K562 (cell line): ENCODE measurements around the gene TRAPPC4. TPM values are rescaled to one million over a fixed set of nuclear protein-coding genes. Genes with fewer than 3 reads are reported as not detected.

Source experiments
- BHLHE40 ChIP-seq: IDR thresholded peaks from 2 replicates; pipeline ENCODE4 v1.6.1; 2011; ENCODE audit warnings: low read length, improper control_type of control experiment
- CBFA2T2 ChIP-seq: fragments of 450-650 bp; conservative IDR thresholded peaks from 2 replicates; pipeline ENCODE4 v1.6.1; 2017; ENCODE audit warnings: mild to moderate bottlenecking
- CXXC5 ChIP-seq: fragments of 250-450 bp; sonication (Bioruptor Pico); IDR thresholded peaks from 2 replicates; pipeline ENCODE4 v1.8.0; 2022; ENCODE audit warnings: inconsistent platforms, mild to moderate bottlenecking, moderate library complexity
- DMBX1 ChIP-seq: fragments of 250-450 bp; sonication (Bioruptor Pico); IDR thresholded peaks from 2 replicates; pipeline ENCODE4 v1.8.0; 2022; ENCODE audit warnings: inconsistent platforms, mild to moderate bottlenecking, moderate library complexity, borderline replicate concordance
- EP300 ChIP-seq: IDR thresholded peaks from 2 replicates; pipeline ENCODE4 v1.6.1; 2012; ENCODE audit warnings: low read length, improper control_type of control experiment
- FOXA1 ChIP-seq: fragments of 450-650 bp; IDR thresholded peaks from 2 replicates; pipeline ENCODE4 v1.6.1; 2016; ENCODE audit warnings: mild to moderate bottlenecking, borderline replicate concordance
- FOXO4 ChIP-seq: fragments of 450-650 bp; formaldehyde crosslinking; IDR thresholded peaks from 2 replicates; pipeline ENCODE4 v1.4.0; 2020; ENCODE audit warnings: mild to moderate bottlenecking, moderate library complexity
- ILF3 ChIP-seq: fragments of 450-650 bp; IDR thresholded peaks from 2 replicates; pipeline ENCODE4 v1.6.1; 2018; ENCODE audit warnings: antibody characterized with exemption, mild to moderate bottlenecking, moderate library complexity, borderline replicate concordance
- JUND ChIP-seq, 2 experiments: IDR thresholded peaks; 2 replicates in 1 of 2; 3 replicates in 1 of 2; pipeline ENCODE4 v1.6.1; 2011; ENCODE audit warnings: borderline replicate concordance in 2 of 2, low read depth in 2 of 2, low read length in 2 of 2, improper control_type of control experiment in 1 of 2, missing biosample characterization in 1 of 2, missing genetic modification characterization in 1 of 2, missing genetic modification reagents in 1 of 2
- MEF2A ChIP-seq: IDR thresholded peaks from 2 replicates; pipeline ENCODE4 v1.6.1; 2011; ENCODE audit warnings: low read depth, mild to moderate bottlenecking, low read length, moderate library complexity; ENCODE audit not compliant: control insufficient read depth
- MLX ChIP-seq, 2 experiments: fragments of 450-650 bp in 1 of 2; sonication (generic) in 1 of 2; formaldehyde crosslinking; conservative IDR thresholded peaks; 2 replicates each; pipeline versions ENCODE4 v1.4.0 to v1.8.1; 2020 to 2022; ENCODE audit warnings: mild to moderate bottlenecking in 1 of 2, missing genetic modification reagents in 1 of 2
- NR2C2 ChIP-seq, 2 experiments: fragments of 200-800 bp in 1 of 2; sonication (Bioruptor generic) in 1 of 2; sonication (generic) in 1 of 2; formaldehyde crosslinking in 1 of 2; IDR thresholded peaks; 2 replicates each; pipeline versions ENCODE4 v1.6.1 to v1.8.0; 2016 to 2022; ENCODE audit warnings: mild to moderate bottlenecking in 1 of 2, missing compliant biosample characterization in 1 of 2, missing genetic modification characterization in 1 of 2, missing genetic modification reagents in 1 of 2
- NR2F6 ChIP-seq: fragments of 450-650 bp; formaldehyde crosslinking; IDR thresholded peaks from 2 replicates; pipeline ENCODE4 v1.4.0; 2020; ENCODE audit warnings: mild to moderate bottlenecking
- POLR2AphosphoS2 ChIP-seq: IDR thresholded peaks from 2 replicates; pipeline ENCODE4 v1.6.1; 2012; ENCODE audit warnings: low read length, improper control_type of control experiment
- POLR2G ChIP-seq: fragments of 200-400 bp; formaldehyde crosslinking; IDR thresholded peaks from 2 replicates; pipeline ENCODE4 v1.6.1; 2017; ENCODE audit warnings: low read depth, mild to moderate bottlenecking, antibody characterized with exemption, low read length, moderate library complexity
- PTTG1 ChIP-seq: fragments of 450-650 bp; IDR thresholded peaks from 2 replicates; pipeline ENCODE4 v1.6.1; 2016; ENCODE audit warnings: low read depth, mild to moderate bottlenecking, missing genetic modification characterization, missing compliant biosample characterization
- RBM14 ChIP-seq: fragments of 200-400 bp; formaldehyde crosslinking; IDR thresholded peaks from 2 replicates; pipeline ENCODE4 v1.6.1; 2018; ENCODE audit warnings: low read depth, mild to moderate bottlenecking, low read length, moderate library complexity, borderline replicate concordance; ENCODE audit not compliant: insufficient read depth
- RFX1 ChIP-seq: fragments of 450-650 bp; IDR thresholded peaks from 2 replicates; pipeline ENCODE4 v1.6.1; 2016; ENCODE audit warnings: mild to moderate bottlenecking, moderate library complexity
- RHOXF2B ChIP-seq: fragments of 250-450 bp; sonication (Bioruptor Pico); conservative IDR thresholded peaks from 2 replicates; pipeline ENCODE4 v1.5.1; 2021
- RNF2 ChIP-seq: sonication (generic); IDR thresholded peaks from 2 replicates; pipeline ENCODE4 v1.6.1; 2016
- ZNF133 ChIP-seq: fragments of 250-450 bp; sonication (Bioruptor Pico); IDR thresholded peaks from 2 replicates; pipeline ENCODE4 v1.4.0; 2020; ENCODE audit warnings: mild to moderate bottlenecking
- ZNF347 ChIP-seq: fragments of 450-650 bp; formaldehyde crosslinking; IDR thresholded peaks from 2 replicates; pipeline ENCODE4 v1.4.0; 2020; ENCODE audit warnings: low read depth, mild to moderate bottlenecking, moderate library complexity
- ZNF699 ChIP-seq: fragments of 250-450 bp; sonication (Bioruptor Pico); IDR thresholded peaks from 2 replicates; pipeline ENCODE4 v1.8.0; 2021; ENCODE audit warnings: mild to moderate bottlenecking, moderate library complexity; ENCODE audit not compliant: insufficient replicate concordance
- polyA plus RNA-seq, 8 experiments: library from polyadenylated mRNA; depleted of rRNA in 4 of 8; stranded (reverse) in 5 of 8; unstranded in 3 of 8; fragments of >200 nt; fragmentation: Nextera tagmentation in 2 of 8; fragmentation: Illumina TruSeq in 1 of 8; extraction: Ambion mirVana in 2 of 8; extraction: Trizol in 1 of 8; gene quantifications; 2 replicates each; pipeline versions ENCODE4 v1.2.1 to v1.2.3, GENCODE V29; 2011 to 2014; ENCODE audit warnings: inconsistent platforms in 1 of 8, missing spikeins in 1 of 8
- total RNA-seq, 7 experiments: library from RNA; depleted of rRNA in 6 of 7; stranded (reverse); fragments of >200 nt in 6 of 7; fragmentation: Illumina TruSeq in 2 of 7; extraction: Trizol in 2 of 7; gene quantifications; 2 replicates each; pipeline versions ENCODE4 v1.2.1 to v1.2.3, GENCODE V29; 2011 to 2021; ENCODE audit warnings: low replicate concordance in 1 of 7
- TF ChIP-seq, protein P1 (sequence below), 2 experiments: fragments of 250-450 bp in 1 of 2; fragments of 450-650 bp in 1 of 2; sonication (Bioruptor Pico) in 1 of 2; IDR thresholded peaks; 2 replicates each; pipeline versions ENCODE4 v1.6.1 to v1.8.0; 2016 to 2021; ENCODE audit warnings: mild to moderate bottlenecking in 2 of 2, moderate library complexity in 2 of 2, missing compliant biosample characterization in 1 of 2, missing genetic modification characterization in 1 of 2

Gene TRAPPC4
- total and polyA plus RNA-seq, 9 of the 15 experiments (the other 6 are each of a cell fraction or from before 2014, with no cell fraction given) = 121 to 524 (median 142) TPM

DNA sequence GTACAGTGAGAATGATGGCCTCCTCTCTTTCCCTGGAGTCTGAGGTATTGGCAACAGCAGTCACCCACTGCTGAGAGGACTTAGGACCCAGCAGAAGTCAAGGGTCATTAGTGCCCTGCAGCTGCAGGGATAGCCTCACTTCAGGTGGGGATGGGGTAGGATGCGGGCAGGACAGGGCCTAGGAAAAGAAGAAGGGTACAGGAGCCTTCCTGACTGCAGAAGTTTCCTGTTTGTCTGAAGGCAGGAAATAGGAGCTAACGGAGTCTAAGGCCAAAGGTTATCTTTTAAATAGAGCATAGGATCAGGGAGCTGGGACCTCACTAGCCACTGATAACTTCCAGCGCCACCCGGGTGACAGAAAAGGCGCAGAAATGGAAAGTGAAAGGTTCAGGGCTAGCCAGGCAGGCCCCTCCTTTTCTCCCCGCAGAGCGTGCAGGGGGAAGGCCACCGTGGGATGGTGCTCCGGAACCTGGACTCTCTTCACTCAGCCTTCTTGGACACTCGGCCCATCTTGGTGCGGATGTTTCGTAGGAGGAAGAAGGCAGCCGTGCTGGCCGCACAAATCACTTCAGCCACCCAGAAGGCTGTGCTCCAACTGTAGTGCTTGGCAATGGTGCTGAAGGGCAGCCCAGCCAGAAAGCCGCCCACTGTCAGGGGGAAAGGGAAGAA lies 6.0 kb downstream of the TRAPPC4 start (continued):
- TF ChIP-seq JUND (IDR thresholded peaks at IDR 0.05; ENCODE audit: borderline replicate concordance, low read depth, low read length) (no peak), JUND (tag; IDR thresholded peaks at IDR 0.05; ENCODE audit: borderline replicate concordance, low read depth, low read length) (no peak; the same call in 2 of the 3 replicates), NR2F6 (peak; percentile 85; the same call in 1 of the 2 replicates), MEF2A (no peak), ILF3 (no peak), ZNF699 (CRISPR knock-in tag) (no peak), RBM14 (no peak), CBFA2T2 (no peak), RNF2 (no peak; the same call in 1 of the 2 replicates), FOXA1 (no peak), EP300 (0 out of 2 replicates have a peak, but pooled peaks have one; percentile 16), RHOXF2B (CRISPR knock-in tag) (no peak), BHLHE40 (0 out of 2 replicates have a peak, but pooled peaks have one; percentile 10), POLR2G (peak; percentile 50; the same call in 1 of the 2 replicates), MLX (CRISPR knock-in tag; conservative IDR thresholded peaks at IDR 0.05) (no peak), POLR2AphosphoS2 (0 out of 2 replicates have a peak, but pooled peaks have one; percentile 34), FOXO4 (no peak), RFX1 (no peak), CXXC5 (CRISPR knock-in tag) (peak; percentile 58), DMBX1 (no peak), ZNF133 (CRISPR knock-in tag) (no peak), NR2C2 (CRISPR knock-in tag; IDR thresholded peaks at IDR 0.05) (no peak), NR2C2 (tag; IDR thresholded peaks at IDR 0.05) (peak; percentile 83), PTTG1 (tag) (no peak), ZNF347 (CRISPR knock-in tag) (no peak)
- TF ChIP-seq, protein P1, sequence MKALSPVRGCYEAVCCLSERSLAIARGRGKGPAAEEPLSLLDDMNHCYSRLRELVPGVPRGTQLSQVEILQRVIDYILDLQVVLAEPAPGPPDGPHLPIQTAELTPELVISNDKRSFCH (CRISPR knock-in tag; IDR thresholded peaks at IDR 0.05) = no peak
- TF ChIP-seq, protein P1 (tag; IDR thresholded peaks at IDR 0.05) = no peak
